Activated CD4-positive, alpha-beta memory T cell treated with anti-CD3 and anti-CD28 coated beads for 36 hours (primary cell): ENCODE measurements around the gene ZNF385D. TPM values are rescaled to one million over a fixed set of nuclear protein-coding genes. Genes with fewer than 3 reads are reported as not detected.

ENCODE experiments used
- CTCF ChIA-PET: fragments of 350-600 bp; sonication (Branson Sonifier 250); formaldehyde crosslinking; loops from one replicate; lab custom pipeline; 2021; ENCODE audit warnings: antibody characterized with exemption, inconsistent platforms; lab: Charles Lee
- POLR2A ChIA-PET: fragments of 350-600 bp; sonication (Branson Sonifier 250); formaldehyde crosslinking; loops from one replicate; lab custom pipeline; 2021; ENCODE audit warnings: antibody characterized with exemption; lab: Charles Lee
- DNase-seq: peaks from one replicate; pipeline ENCODE4 v3.0.0-alpha.2; 2020
- H3K27ac Mint-ChIP-seq: one replicate; pipeline ENCODE4 v1.8.0; 2021; ENCODE audit warnings: mixed read lengths
- H3K27me3 Mint-ChIP-seq: one replicate; pipeline ENCODE4 v1.8.0; 2021; ENCODE audit warnings: mixed read lengths
- H3K36me3 Mint-ChIP-seq: one replicate; pipeline ENCODE4 v1.8.0; 2021; ENCODE audit warnings: mixed read lengths
- H3K4me1 Mint-ChIP-seq: one replicate; pipeline ENCODE4 v1.8.0; 2021; ENCODE audit warnings: low read depth, mixed read lengths
- H3K4me3 Mint-ChIP-seq: one replicate; pipeline ENCODE4 v1.8.0; 2021; ENCODE audit warnings: mild to moderate bottlenecking, mixed read lengths
- H3K9me3 Mint-ChIP-seq: one replicate; pipeline ENCODE4 v1.8.0; 2021; ENCODE audit warnings: mixed read lengths
- intact Hi-C: fragments of 100-400 bp; cut with micrococcal nuclease; formaldehyde crosslinking; loops from one replicate; pipeline ENCODE4 v1.15.1; 2023
- total RNA-seq, 2 experiments: library from RNA; stranded (reverse); gene quantifications; one replicate each; pipeline ENCODE4 v1.2.3, GENCODE V29; 2021

The ZNF385D gene
- total RNA-seq, 2 experiments from 2014 or later, result not detected

DNA sequence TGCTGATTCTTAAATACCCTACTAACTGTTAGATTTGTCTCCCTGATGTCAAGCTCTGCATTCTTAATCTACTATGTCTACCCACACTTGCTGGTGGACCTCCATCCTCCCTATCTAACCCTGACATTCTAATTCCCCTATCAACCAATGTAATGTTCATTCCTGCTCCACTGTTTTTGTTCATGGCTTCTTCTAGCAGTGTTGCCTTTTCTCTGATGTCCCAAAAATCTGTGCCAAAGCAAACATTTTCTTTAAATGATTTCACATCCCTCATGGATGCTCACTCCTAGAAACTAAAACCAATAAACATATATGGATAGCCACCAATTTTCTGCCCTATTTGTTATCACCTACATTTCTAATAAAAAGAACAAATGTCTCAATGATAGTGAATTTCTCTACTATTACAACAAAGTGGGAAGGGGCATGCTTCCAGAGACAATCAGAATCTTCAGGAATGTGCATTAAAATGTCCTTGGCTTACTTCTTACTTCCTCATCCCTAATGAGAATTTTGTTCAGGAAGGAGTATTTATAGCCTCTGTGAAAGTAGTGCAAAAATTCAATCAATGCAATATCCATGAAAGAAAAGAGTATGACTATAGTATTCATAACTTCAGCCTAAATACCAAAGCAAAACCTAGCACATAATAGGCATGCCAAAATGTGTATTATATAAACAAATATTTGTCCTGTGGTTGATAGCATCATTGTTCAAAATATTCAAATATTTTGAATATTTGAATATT is 273.3 kb downstream of the ZNF385D start:
- CTCF ChIA-PET, result no interaction called here
- no peaks in the 10 kb centered on the region for H3K27me3 Mint-ChIP-seq
- peaks cover 11% of the 10 kb centered on the region for H3K9me3 Mint-ChIP-seq
- no peaks in the 10 kb centered on the region for H3K4me1 Mint-ChIP-seq
- POLR2A ChIA-PET, result no interaction called here
- no peak overlapping the region for H3K27ac Mint-ChIP-seq
- intact Hi-C loops, result no loop called here
- H3K4me3 Mint-ChIP-seq, result no peak overlapping the region
- no peak for DNase-seq
- no peaks in the 10 kb centered on the region for H3K36me3 Mint-ChIP-seq

DNA sequence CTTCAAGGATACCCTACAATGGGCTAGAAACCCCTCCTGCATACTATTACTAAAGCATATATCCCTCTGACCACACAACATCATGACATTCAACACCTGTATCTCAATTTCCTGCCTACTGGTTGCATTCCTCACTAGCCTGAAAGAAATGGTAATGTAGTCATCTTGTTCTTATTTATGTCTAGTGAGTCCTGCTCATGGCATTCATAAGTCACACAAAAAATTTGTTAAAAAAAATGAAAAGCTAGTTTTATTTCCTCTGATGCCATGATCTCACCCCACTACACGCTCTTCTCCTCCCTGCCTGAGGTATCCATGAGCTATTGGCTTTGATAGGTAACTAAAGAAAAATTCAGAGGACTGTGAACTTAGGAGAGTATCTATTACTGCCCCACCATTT is 284.5 kb downstream of the ZNF385D start:
- H3K27ac Mint-ChIP-seq, result no peak overlapping the region
- POLR2A ChIA-PET, result no interaction called here
- intact Hi-C loops, result no loop called here
- H3K9me3 Mint-ChIP-seq, result peaks cover 12% of the 10 kb centered on the region
- H3K27me3 Mint-ChIP-seq, result no peaks in the 10 kb centered on the region
- H3K4me3 Mint-ChIP-seq, result no peak overlapping the region
- no peaks in the 10 kb centered on the region for H3K4me1 Mint-ChIP-seq
- H3K36me3 Mint-ChIP-seq, result no peaks in the 10 kb centered on the region
- CTCF ChIA-PET, result no interaction called here
- DNase-seq, result no peak

DNA sequence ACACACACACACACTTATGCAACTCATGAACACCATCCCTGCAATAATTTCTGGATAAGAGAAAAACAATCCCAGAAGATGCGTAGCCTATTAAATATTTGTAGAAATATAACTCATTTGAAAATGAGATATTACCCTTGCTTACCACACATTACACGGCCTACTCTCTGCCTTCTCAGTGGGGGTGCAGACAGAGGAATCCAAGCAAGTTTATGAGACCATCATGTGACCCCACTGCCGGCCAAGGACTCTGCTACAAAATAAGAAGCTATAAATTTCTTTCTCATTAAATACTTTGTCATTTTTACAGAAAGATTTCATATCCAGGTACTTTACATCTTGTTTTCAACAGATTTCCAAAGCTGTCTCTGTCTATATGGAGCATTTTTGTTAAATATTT is 286.3 kb downstream of the ZNF385D start:
- no peaks in the 10 kb centered on the region for H3K4me1 Mint-ChIP-seq
- H3K36me3 Mint-ChIP-seq, result no peaks in the 10 kb centered on the region
- H3K4me3 Mint-ChIP-seq, result no peak overlapping the region
- H3K27me3 Mint-ChIP-seq, result no peaks in the 10 kb centered on the region
- peaks cover 10% of the 10 kb centered on the region for H3K9me3 Mint-ChIP-seq
- H3K27ac Mint-ChIP-seq, result no peak overlapping the region
- no peak for DNase-seq
- ChIA-PET CTCF (no interaction called here), POLR2A (no interaction called here)
- intact Hi-C loops, result no loop called here

- H3K4me3 Mint-ChIP-seq, result no peak overlapping the region
- ChIA-PET POLR2A (no interaction called here), CTCF (no interaction called here)
- intact Hi-C loops, result no loop called here
- H3K36me3 Mint-ChIP-seq, result no peaks in the 10 kb centered on the region
- no peaks in the 10 kb centered on the region for H3K4me1 Mint-ChIP-seq
- no peak for DNase-seq
- H3K27me3 Mint-ChIP-seq, result no peaks in the 10 kb centered on the region
- no peak overlapping the region for H3K27ac Mint-ChIP-seq
- H3K9me3 Mint-ChIP-seq, result peaks cover 6% of the 10 kb centered on the region
These were observed 287.7 kb downstream of the ZNF385D start for GRCh38 chr3:21463319-21463718.

DNA sequence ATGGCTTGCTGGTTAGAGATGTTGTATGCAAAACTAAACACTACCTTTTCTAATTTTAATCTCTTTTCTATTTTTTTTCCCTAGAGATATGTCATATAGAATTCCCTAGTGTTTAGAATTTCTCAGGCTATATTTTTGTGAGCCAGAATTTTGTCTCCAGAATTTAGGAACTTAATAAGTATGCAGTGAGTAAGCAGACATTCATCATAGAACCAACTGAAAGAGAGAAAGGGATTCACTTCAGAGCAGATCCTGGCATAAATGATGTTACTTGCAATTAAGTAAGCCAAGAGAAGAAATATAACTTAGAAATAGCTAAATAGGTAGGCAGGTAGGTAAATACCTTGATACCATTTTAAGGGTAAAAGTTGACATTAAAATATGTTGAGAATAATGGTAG is 288.9 kb downstream of the ZNF385D start:
- H3K9me3 Mint-ChIP-seq, result peaks cover 9% of the 10 kb centered on the region
- no peaks in the 10 kb centered on the region for H3K4me1 Mint-ChIP-seq
- no peak overlapping the region for H3K4me3 Mint-ChIP-seq
- CTCF ChIA-PET, result no interaction called here
- no peaks in the 10 kb centered on the region for H3K27me3 Mint-ChIP-seq
- DNase-seq, result no peak
- POLR2A ChIA-PET, result no interaction called here
- H3K36me3 Mint-ChIP-seq, result no peaks in the 10 kb centered on the region
- intact Hi-C loops, result no loop called here
- H3K27ac Mint-ChIP-seq, result no peak overlapping the region

- H3K27ac Mint-ChIP-seq, result no peak overlapping the region
- H3K4me3 Mint-ChIP-seq, result no peak overlapping the region
- H3K27me3 Mint-ChIP-seq, result no peaks in the 10 kb centered on the region
- peaks cover 21% of the 10 kb centered on the region for H3K9me3 Mint-ChIP-seq
- CTCF ChIA-PET, result no interaction called here
- no peaks in the 10 kb centered on the region for H3K4me1 Mint-ChIP-seq
- DNase-seq, result no peak
- POLR2A ChIA-PET, result no interaction called here
- no peaks in the 10 kb centered on the region for H3K36me3 Mint-ChIP-seq
- intact Hi-C loops, result no loop called here
These were observed 293.9 kb downstream of the ZNF385D start for GRCh38 chr3:21457084-21457483.

- Mint-ChIP-seq H3K27ac (no peak overlapping the region), H3K4me3 (no peak overlapping the region), H3K36me3 (no peaks in the 10 kb centered on the region), H3K4me1 (no peaks in the 10 kb centered on the region), H3K9me3 (peaks cover 10% of the 10 kb centered on the region), H3K27me3 (no peaks in the 10 kb centered on the region)
- intact Hi-C loops, result no loop called here
- DNase-seq, result no peak
- ChIA-PET CTCF (no interaction called here), POLR2A (no interaction called here)
These were observed 301.3 kb downstream of the ZNF385D start for GRCh38 chr3:21449738-21450137.

DNA sequence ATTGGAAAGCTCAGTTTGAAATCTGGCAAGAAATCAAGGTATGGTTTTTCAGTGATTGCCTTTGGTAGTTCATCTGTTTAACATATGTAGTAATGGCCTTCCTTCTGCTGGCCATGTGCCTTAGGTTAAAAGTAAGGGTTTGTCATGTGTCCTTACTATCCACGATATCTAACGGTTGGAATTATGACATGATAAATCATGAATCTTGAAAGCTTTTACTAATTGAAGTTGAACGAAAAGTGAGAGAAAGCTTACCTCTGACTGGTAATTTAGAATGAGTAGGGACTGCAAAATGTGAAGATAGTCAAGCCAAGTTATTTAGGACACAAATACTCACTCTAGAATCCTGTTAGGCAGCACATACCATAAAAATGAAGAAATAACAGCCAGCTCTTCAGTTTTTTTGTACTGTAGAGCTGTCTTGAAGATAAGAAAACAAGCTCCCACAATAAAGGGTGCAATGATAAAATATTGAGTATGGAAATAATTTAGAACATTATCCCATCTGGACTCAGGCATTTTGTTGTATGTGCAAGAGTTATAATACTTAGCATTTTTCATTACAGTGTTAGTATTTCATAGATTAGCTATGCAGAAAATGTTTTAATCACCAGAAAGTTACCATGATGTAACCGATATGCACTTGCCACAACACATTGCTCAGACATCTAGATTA is 303.4 kb downstream of the ZNF385D start:
- H3K27me3 Mint-ChIP-seq, result no peaks in the 10 kb centered on the region

DNA sequence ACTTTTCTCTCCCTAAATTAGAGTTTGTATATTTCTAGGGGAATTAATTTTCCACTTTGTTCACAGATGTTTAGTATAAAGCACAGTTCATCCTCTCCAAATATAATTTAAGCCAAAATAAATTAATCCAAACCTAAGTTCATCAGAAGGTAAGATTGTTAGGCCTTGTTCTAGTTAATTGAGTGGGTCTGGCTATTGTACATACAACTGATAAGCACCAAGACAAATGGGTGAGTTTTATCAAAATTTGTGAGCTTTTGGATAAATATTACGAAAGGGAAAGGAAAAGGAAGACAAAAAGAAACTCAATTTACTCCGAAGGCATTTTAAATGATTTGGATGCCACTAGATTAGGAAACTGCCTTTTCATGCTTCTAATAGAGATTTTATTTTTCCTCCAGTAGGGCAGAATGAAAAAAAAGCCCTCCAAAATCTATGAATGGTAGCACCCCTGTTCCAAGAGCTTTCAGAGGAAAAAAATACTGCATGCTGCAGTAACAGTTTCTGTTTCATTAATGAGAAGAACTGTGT is 304.0 kb downstream of the ZNF385D start:
- Mint-ChIP-seq H3K27ac (no peak overlapping the region), H3K4me1 (no peaks in the 10 kb centered on the region), H3K27me3 (no peaks in the 10 kb centered on the region), H3K9me3 (peaks cover 5% of the 10 kb centered on the region), H3K4me3 (no peak overlapping the region), H3K36me3 (no peaks in the 10 kb centered on the region)
- CTCF ChIA-PET, result no interaction called here
- POLR2A ChIA-PET, result no interaction called here
- no peak for DNase-seq
- intact Hi-C loops, result no loop called here

More for the DNA sequence above, 303.4 kb downstream of the ZNF385D start:
- CTCF ChIA-PET, result no interaction called here
- no peaks in the 10 kb centered on the region for H3K36me3 Mint-ChIP-seq
- no peak overlapping the region for H3K4me3 Mint-ChIP-seq
- no peak for DNase-seq
- intact Hi-C loops, result no loop called here
- H3K9me3 Mint-ChIP-seq, result peaks cover 5% of the 10 kb centered on the region
- POLR2A ChIA-PET, result no interaction called here
- no peaks in the 10 kb centered on the region for H3K4me1 Mint-ChIP-seq
- no peak overlapping the region for H3K27ac Mint-ChIP-seq

- Mint-ChIP-seq H3K4me1 (no peaks in the 10 kb centered on the region), H3K27me3 (no peaks in the 10 kb centered on the region), H3K4me3 (no peak overlapping the region), H3K36me3 (no peaks in the 10 kb centered on the region), H3K9me3 (peaks cover 5% of the 10 kb centered on the region), H3K27ac (no peak overlapping the region)
- no peak for DNase-seq
- ChIA-PET CTCF (no interaction called here), POLR2A (no interaction called here)
- intact Hi-C loops, result no loop called here
These were observed 305.0 kb downstream of the ZNF385D start for GRCh38 chr3:21446027-21446426.

GRCh38 chr3:21441821-21442220 is 309.2 kb downstream of the ZNF385D start:
- CTCF ChIA-PET, result no interaction called here
- H3K36me3 Mint-ChIP-seq, result no peaks in the 10 kb centered on the region
- peaks cover 5% of the 10 kb centered on the region for H3K9me3 Mint-ChIP-seq
- POLR2A ChIA-PET, result no interaction called here
- H3K27me3 Mint-ChIP-seq, result no peaks in the 10 kb centered on the region
- H3K27ac Mint-ChIP-seq, result no peak overlapping the region
- intact Hi-C loops, result no loop called here
- no peak overlapping the region for H3K4me3 Mint-ChIP-seq
- H3K4me1 Mint-ChIP-seq, result no peaks in the 10 kb centered on the region
- no peak for DNase-seq

DNA sequence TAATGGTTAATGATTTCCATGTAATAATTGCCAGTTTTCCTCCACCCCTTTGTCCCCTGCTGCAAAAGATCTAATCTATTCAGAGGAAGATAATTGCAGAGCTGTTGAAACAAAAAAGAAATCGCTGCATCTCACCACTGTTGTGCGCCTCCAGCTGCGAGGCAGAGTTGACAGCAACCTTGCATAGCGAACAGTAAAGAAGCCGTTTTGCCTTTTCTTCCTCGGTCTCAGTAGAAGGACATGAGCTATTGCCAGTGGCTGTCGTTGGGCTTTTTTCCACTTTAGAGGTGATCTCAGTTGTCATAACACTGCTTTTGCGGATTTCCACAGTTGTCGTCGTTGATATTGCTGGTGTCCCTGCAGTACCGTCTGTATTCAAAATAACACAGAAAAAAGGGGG is 314.2 kb downstream of the ZNF385D start:
- ChIA-PET CTCF (no interaction called here), POLR2A (no interaction called here)
- Mint-ChIP-seq H3K9me3 (peaks cover 7% of the 10 kb centered on the region), H3K4me3 (no peak overlapping the region), H3K27me3 (no peaks in the 10 kb centered on the region), H3K36me3 (no peaks in the 10 kb centered on the region), H3K27ac (no peak overlapping the region), H3K4me1 (no peaks in the 10 kb centered on the region)
- intact Hi-C loops, result no loop called here
- DNase-seq, result no peak

DNA sequence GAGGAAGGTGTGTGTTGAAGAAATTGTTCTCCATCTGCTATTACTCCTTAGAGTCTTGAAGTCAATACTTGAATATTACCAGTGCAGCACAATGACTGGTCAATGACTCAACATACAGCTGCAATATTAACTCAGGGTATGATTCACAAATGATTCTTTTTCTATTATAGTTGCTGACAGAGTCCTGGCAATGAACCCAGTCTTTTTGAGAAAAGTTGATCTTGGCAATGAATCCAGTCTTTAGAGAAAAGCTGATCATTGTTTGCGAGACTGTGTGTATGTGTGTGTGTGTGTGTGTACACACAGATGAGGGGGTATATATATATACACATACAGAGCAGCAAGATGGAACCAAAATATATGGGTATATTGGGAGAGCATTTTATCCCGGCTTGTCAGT is 315.1 kb downstream of the ZNF385D start:
- H3K9me3 Mint-ChIP-seq, result peaks cover 7% of the 10 kb centered on the region

More for the DNA sequence above, 315.1 kb downstream of the ZNF385D start:
- Mint-ChIP-seq H3K27ac (no peak overlapping the region), H3K27me3 (no peaks in the 10 kb centered on the region), H3K4me3 (no peak overlapping the region), H3K4me1 (no peaks in the 10 kb centered on the region), H3K36me3 (no peaks in the 10 kb centered on the region)
- ChIA-PET POLR2A (no interaction called here), CTCF (no interaction called here)
- no peak for DNase-seq
- intact Hi-C loops, result no loop called here
